PC-9 (cell line): ENCODE data around the gene LMX1A. TPM values are rescaled to one million over a fixed set of nuclear protein-coding genes. Genes with fewer than 3 reads are reported as not detected.

ENCODE experiments used
- BruUV-seq: library from RNA; stranded (reverse); fragments of 400-500 nt; replicated peaks from 2 replicates; lab custom pipeline; 2021; lab: Mats Ljungman, UMichigan
- CTCF ChIA-PET: fragments of 300-600 bp; sonication (Branson Sonifier 250); formaldehyde crosslinking; loops from one replicate; lab custom pipeline; 2022; ENCODE audit warnings: antibody characterized with exemption; lab: Charles Lee
- POLR2A ChIA-PET: fragments of 300-600 bp; sonication (Branson Sonifier 250); formaldehyde crosslinking; loops from one replicate; lab custom pipeline; 2022; ENCODE audit warnings: antibody characterized with exemption; ENCODE audit not compliant: unreplicated experiment; lab: Charles Lee
- DNase-seq, 2 experiments: peaks; one replicate each; pipeline versions ENCODE4 v3.0.0 to v3.0.0-alpha.2; 2015 to 2022; ENCODE audit warnings: mixed read lengths in 1 of 2
- H2AFZ ChIP-seq: fragments of 200-600 bp; sonication (generic); 2 replicates; pipeline ENCODE4 v1.8.1; 2017; ENCODE audit warnings: antibody characterized with exemption
- H3F3A ChIP-seq: fragments of 200-600 bp; sonication (generic); 2 replicates; pipeline ENCODE4 v1.8.1; 2017; ENCODE audit warnings: antibody characterized with exemption, mild to moderate bottlenecking, low read depth; ENCODE audit not compliant: insufficient read depth
- H3K27ac ChIP-seq: fragments of 200-600 bp; sonication (generic); 2 replicates; pipeline ENCODE4 v1.6.1; 2016; ENCODE audit warnings: mixed run types
- H3K27me3 ChIP-seq: fragments of 200-600 bp; sonication (generic); 2 replicates; pipeline ENCODE4 v1.6.1; 2016; ENCODE audit warnings: low read depth, mixed run types; ENCODE audit not compliant: insufficient read depth
- H3K36me3 ChIP-seq: fragments of 200-600 bp; sonication (generic); 2 replicates; pipeline ENCODE4 v1.6.1; 2016; ENCODE audit warnings: low read depth, mixed run types
- H3K4me1 ChIP-seq: fragments of 200-600 bp; sonication (generic); replicated peaks from 2 replicates; pipeline ENCODE4 v1.6.1; 2016; ENCODE audit warnings: mixed run types; ENCODE audit not compliant: insufficient read depth
- H3K4me2 ChIP-seq: fragments of 200-600 bp; sonication (generic); 2 replicates; pipeline ENCODE4 v1.6.1; 2017; ENCODE audit warnings: mixed run types
- H3K4me3 ChIP-seq: fragments of 200-600 bp; sonication (generic); 2 replicates; pipeline ENCODE4 v1.6.1; 2016; ENCODE audit warnings: mixed run types
- H3K79me2 ChIP-seq: fragments of 200-600 bp; sonication (generic); 2 replicates; pipeline ENCODE4 v1.6.1; 2017; ENCODE audit warnings: low read depth, mixed run types
- H3K9me2 ChIP-seq: fragments of 200-600 bp; sonication (generic); 2 replicates; pipeline ENCODE4 v1.8.1; 2017; ENCODE audit warnings: mild to moderate bottlenecking; ENCODE audit not compliant: insufficient read depth
- H3K9me3 ChIP-seq: fragments of 200-600 bp; sonication (generic); 2 replicates; pipeline ENCODE4 v1.8.1; 2016; ENCODE audit warnings: low read depth; ENCODE audit not compliant: insufficient read depth
- H4K20me1 ChIP-seq: fragments of 200-600 bp; sonication (generic); 2 replicates; pipeline ENCODE4 v1.8.1; 2017; ENCODE audit not compliant: insufficient read depth
- CTCF ChIP-seq: fragments of 200-600 bp; sonication (generic); conservative IDR thresholded peaks from 2 replicates; pipeline ENCODE4 v1.6.1; 2017; ENCODE audit warnings: mixed run types, antibody characterized with exemption, mild to moderate bottlenecking, moderate library complexity
- EZH2 ChIP-seq: fragments of 200-600 bp; sonication (generic); IDR thresholded peaks from 2 replicates; pipeline ENCODE4 v1.8.0; 2017; ENCODE audit warnings: antibody characterized with exemption, low read depth
- intact Hi-C: fragments of 100-400 bp; cut with micrococcal nuclease; formaldehyde crosslinking; loops from one replicate; pipeline ENCODE4 v1.10.0; 2022; ENCODE audit not compliant: unreplicated experiment
- total RNA-seq: library from RNA; stranded (reverse); gene quantifications from 2 replicates; pipeline ENCODE4 v1.2.3, GENCODE V29; 2021

Gene LMX1A
- total RNA-seq, 1 experiment from 2014 or later, result not detected

GRCh38 chr1:165350840-165351239 is 5.7 kb downstream of the LMX1A start:
- intact Hi-C loops, result no loop called here
- Histone ChIP-seq H4K20me1 (no peaks in the 10 kb centered on the region), H3K4me2 (no peak overlapping the region), H3K4me1 (no peaks in the 10 kb centered on the region), H2AFZ (no peak overlapping the region), H3K27me3 (peaks cover 36% of the 10 kb centered on the region), H3K27ac (no peak overlapping the region), H3K4me3 (no peak overlapping the region), H3K9me2 (no peaks in the 10 kb centered on the region), H3K79me2 (no peaks in the 10 kb centered on the region), H3K36me3 (no peaks in the 10 kb centered on the region), H3K9me3 (no peaks in the 10 kb centered on the region), H3F3A (no peaks in the 10 kb centered on the region)
- ChIA-PET POLR2A (no interaction called here), CTCF (no interaction called here)
- no peak for TF ChIP-seq CTCF
- no peak for TF ChIP-seq EZH2
- DNase-seq, result no peak
- no TSS peak for BruUV-seq

GRCh38 chr1:165345502-165345901 is 11.0 kb downstream of the LMX1A start:
- no peak for DNase-seq
- BruUV-seq, result no TSS peak
- Histone ChIP-seq H3K36me3 (no peaks in the 10 kb centered on the region), H3K27me3 (peaks cover 27% of the 10 kb centered on the region; the same call in 1 of the 2 replicates), H3K4me2 (no peak overlapping the region), H3K4me1 (no peaks in the 10 kb centered on the region), H3K9me3 (no peaks in the 10 kb centered on the region), H3K27ac (no peak overlapping the region), H3K9me2 (no peaks in the 10 kb centered on the region), H4K20me1 (no peaks in the 10 kb centered on the region), H3K4me3 (no peak overlapping the region), H3F3A (no peaks in the 10 kb centered on the region), H3K79me2 (no peaks in the 10 kb centered on the region), H2AFZ (no peak overlapping the region)
- TF ChIP-seq CTCF, result no peak
- no peak for TF ChIP-seq EZH2
- CTCF ChIA-PET, result no interaction called here
- POLR2A ChIA-PET, result interaction anchor here (0.7 kb wide), 1 partner anchor 10 kb away, joined by 4 read pairs; no protein-coding TSS in a partner anchor
- intact Hi-C loops, result no loop called here

- ChIA-PET POLR2A (no interaction called here), CTCF (no interaction called here)
- Histone ChIP-seq H3K9me3 (no peaks in the 10 kb centered on the region), H3F3A (no peaks in the 10 kb centered on the region), H3K4me3 (no peak overlapping the region), H3K27me3 (peaks cover 26% of the 10 kb centered on the region; the same call in 1 of the 2 replicates), H4K20me1 (no peaks in the 10 kb centered on the region), H3K79me2 (no peaks in the 10 kb centered on the region), H3K27ac (no peak overlapping the region), H2AFZ (no peak overlapping the region), H3K4me2 (no peak overlapping the region), H3K36me3 (no peaks in the 10 kb centered on the region), H3K9me2 (no peaks in the 10 kb centered on the region), H3K4me1 (no peaks in the 10 kb centered on the region)
- no peak for DNase-seq
- intact Hi-C loops, result no loop called here
- TF ChIP-seq CTCF (no peak), EZH2 (no peak)
- BruUV-seq, result no TSS peak
These were observed 11.8 kb downstream of the LMX1A start for GRCh38 chr1:165344736-165345135.
